ENCODE measurements around the gene GPR84. TPM values are rescaled to one million over a fixed set of nuclear protein-coding genes. Genes with fewer than 3 reads are reported as not detected.

Gene GPR84
- total and polyA plus RNA-seq, 9 of the 15 experiments (the other 6 are each of a cell fraction or from before 2014, with no cell fraction given): 0.07 to 0.18 (median 0.11) TPM; not detected in 5

DNA sequence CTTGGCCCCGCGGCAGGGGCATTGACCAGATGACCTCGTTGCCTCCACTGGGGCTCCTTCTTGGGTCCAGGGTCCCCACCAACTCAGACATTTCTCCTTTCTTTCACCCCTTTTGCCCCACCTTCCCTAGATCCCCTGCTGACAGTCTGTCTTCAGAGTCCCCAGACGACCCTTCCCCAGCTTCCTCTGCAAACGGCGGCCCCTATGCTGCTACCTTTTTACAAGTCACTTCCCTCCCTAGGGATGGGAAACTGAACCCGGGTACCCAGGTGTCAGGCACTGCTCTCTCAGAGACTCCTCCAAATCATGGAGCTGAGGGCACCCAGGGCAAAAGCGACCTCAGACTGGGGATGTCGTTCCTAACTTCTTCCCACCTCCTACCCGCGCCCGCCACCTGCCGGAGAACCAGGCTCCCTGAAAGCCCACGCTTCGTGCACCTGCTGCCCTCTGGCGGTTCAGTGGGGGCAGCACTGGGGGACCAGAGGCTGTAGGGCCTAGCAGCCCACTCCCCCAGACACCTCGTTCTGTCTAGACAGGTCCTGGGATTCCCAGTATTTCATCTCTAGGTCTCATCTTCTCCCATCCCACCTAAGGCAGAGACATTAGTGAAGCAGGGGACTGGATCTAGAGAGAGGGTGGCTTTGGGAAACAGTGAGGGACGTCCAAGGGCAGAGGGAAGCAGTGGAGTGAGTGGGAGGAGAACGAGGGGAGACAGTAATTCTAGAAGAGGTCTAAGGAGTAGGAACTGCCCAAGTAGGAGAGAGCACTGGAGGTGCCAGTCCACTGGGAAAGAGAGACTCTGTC is 15.3 kb upstream of the GPR84 start:
- Histone ChIP-seq H2AFZ (ENCODE audit: low read depth, low read length) (peak overlapping the region; percentile 32; the same call in 1 of the 2 replicates), H3K27me3 (ENCODE audit: control insufficient read depth in 2 of 2, insufficient read depth in 2 of 2, low read length in 2 of 2) (no peaks in the 10 kb centered on the region), H3K27ac (ENCODE audit: extremely low read depth, low read depth, low read length) (peak overlapping the region; percentile 29; the same call in 2 of the 3 replicates), H3K9me1 (ENCODE audit: control insufficient read depth, insufficient read depth, low read length) (peaks cover 8% of the 10 kb centered on the region), H3K4me2 (ENCODE audit: insufficient read depth, low read length) (peak overlapping the region; percentile 84), H3K9ac (ENCODE audit: insufficient read depth in 1 of 2, low read depth in 2 of 2, low read length in 2 of 2) (peak overlapping the region; percentile 1 to 86; a peak in 3 of 4 replicates), H3K9me3 (replicated peaks; ENCODE audit: control insufficient read depth, insufficient read depth, low read depth, low read length) (no peaks in the 10 kb centered on the region), H3K4me3 (peak overlapping the region; percentile 36; the same call in 1 of the 2 replicates), H3K79me2 (ENCODE audit: control insufficient read depth, insufficient read depth, low read length) (peaks cover 61% of the 10 kb centered on the region), H3K36me3 (ENCODE audit: control insufficient read depth, insufficient read depth, low read length) (peaks cover 89% of the 10 kb centered on the region), H4K20me1 (replicated peaks; ENCODE audit: control insufficient read depth, insufficient read depth, low read length) (peaks cover 12% of the 10 kb centered on the region), H3K4me1 (replicated peaks in 1 of 2; ENCODE audit: control insufficient read depth in 2 of 2, insufficient read depth in 2 of 2, low read length in 2 of 2) (peaks cover 43 to 49% of the 10 kb centered on the region in 2 experiments)
- ChIA-PET CTCF (ENCODE audit: low intra/inter-chr PET ratio) (interaction anchor here (0.6 to 3.8 kb wide), 18 partner anchors 11 to 395 kb away, joined by 3 to 50 read pairs (median 6); partner anchors contain the start of genes COPZ1 and HOXC10), POLR2A (interaction anchor here (0.9 to 1.7 kb wide), 7 partner anchors 9 to 173 kb away, joined by 3 to 11 read pairs (median 6); no protein-coding TSS in a partner anchor)
- intact Hi-C loops (cut with micrococcal nuclease) (loop anchor here (1.0 kb wide), 2 partner anchors 10 to 15 kb away; no protein-coding TSS in a partner anchor), in situ Hi-C loops (cut with MboI) (no loop called here)
- no TSS peak for BruUV-seq (replicated peaks)
- ATAC-seq (peak; percentile 93), DNase-seq (ENCODE audit: extremely low read depth in 1 of 4, low spot score in 3 of 4) (peak; percentile 85 to 95 (median 90)), FAIRE-seq (peak; percentile 88)
- WGBS (ENCODE audit: insufficient coverage, low coverage, missing lambda C conversion rate): 13% methylated on average over 17 of the region's 19 CpGs
- TF ChIP-seq, protein P1, sequence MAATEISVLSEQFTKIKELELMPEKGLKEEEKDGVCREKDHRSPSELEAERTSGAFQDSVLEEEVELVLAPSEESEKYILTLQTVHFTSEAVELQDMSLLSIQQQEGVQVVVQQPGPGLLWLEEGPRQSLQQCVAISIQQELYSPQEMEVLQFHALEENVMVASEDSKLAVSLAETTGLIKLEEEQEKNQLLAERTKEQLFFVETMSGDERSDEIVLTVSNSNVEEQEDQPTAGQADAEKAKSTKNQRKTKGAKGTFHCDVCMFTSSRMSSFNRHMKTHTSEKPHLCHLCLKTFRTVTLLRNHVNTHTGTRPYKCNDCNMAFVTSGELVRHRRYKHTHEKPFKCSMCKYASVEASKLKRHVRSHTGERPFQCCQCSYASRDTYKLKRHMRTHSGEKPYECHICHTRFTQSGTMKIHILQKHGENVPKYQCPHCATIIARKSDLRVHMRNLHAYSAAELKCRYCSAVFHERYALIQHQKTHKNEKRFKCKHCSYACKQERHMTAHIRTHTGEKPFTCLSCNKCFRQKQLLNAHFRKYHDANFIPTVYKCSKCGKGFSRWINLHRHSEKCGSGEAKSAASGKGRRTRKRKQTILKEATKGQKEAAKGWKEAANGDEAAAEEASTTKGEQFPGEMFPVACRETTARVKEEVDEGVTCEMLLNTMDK (IDR thresholded peaks at IDR 0.05; ENCODE audit: borderline replicate concordance, insufficient read depth, low read depth, low read length, poor library complexity, severe bottlenecking): peak; percentile 98
- TF ChIP-seq RREB1 (CRISPR knock-in tag; IDR thresholded peaks at IDR 0.05) (no peak), MITF (IDR thresholded peaks at IDR 0.05) (no peak), NR2F6 (CRISPR knock-in tag; IDR thresholded peaks at IDR 0.05) (no peak), HDAC8 (tag; IDR thresholded peaks at IDR 0.05) (0 out of 2 replicates have a peak, but pooled peaks have one; percentile 33), ATF4 (CRISPR knock-in tag; IDR thresholded peaks at IDR 0.05) (no peak), ZNF551 (CRISPR knock-in tag; IDR thresholded peaks at IDR 0.05) (no peak)

Measured in K562 (cell line).